Epithelial cell of prostate (primary cell): Measurements from ENCODE around the gene CCDC66.
"Not testable (repeated sequence)": the region's sequence is repeated elsewhere in the genome, so short reads cannot be mapped to it uniquely, and the experiment has no call there.

Source experiments
- DNase-seq: peaks from one replicate; pipeline ENCODE4 v3.0.0-alpha.2; 2011; ENCODE audit warnings: low read depth, low spot score
- H3K27ac ChIP-seq: fragments of 450-650 bp; 2 replicates; pipeline ENCODE4 v1.5.1; 2017; ENCODE audit warnings: mild to moderate bottlenecking

The CCDC66 gene

DNA sequence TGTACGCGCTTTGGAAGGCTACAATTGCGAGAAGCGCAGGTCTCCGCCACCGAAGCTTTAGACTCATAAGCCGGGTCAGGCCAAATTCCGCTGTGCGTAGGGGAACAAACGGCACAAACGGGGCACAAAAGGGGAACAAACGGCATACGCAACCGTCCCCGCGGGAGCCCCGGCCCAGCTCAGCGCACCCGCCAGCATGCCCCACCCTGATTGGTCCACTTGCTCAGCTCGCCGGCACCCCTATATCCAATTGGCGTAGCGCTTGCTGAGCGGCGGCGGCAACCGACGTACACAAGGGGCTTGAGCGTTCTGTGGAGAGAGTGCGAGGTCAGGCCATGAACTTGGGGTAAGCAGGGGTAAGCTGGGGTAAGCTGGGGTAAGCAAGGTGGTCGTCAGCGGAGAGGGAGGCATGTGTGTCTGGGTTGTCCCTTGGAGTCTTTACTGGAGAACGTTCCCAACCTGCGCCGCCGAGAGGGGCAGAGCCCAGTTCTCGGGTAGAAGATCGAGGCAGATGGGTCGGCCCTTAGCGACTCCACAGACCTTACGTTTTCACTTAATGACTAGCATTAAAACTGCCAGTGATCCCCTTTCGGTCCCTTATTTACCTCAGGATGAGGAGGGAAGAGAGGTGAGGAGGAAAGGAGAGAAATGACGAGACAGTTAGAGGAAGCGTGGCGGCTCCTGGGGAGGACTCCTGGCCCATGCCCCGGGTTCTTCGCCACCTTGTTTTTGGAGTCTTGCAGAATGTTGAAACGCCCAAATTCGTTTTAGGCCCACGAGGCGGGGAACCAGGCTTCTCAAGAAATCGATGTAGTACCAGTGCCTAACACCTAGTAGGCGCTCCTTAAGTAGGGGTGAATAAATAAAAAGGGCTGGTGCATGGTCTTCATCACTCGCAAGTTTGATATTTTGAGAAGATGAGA, at the start of gene CCDC66:
CCDC66 (plus strand) TSS at position 268 of the 923 bp plus-strand sequence; CDS start at position 336, 68 bp downstream.
- peak within 1 kb of the TSS; percentile 72 for H3K27ac ChIP-seq
- peak; percentile 72 for DNase-seq

DNA sequence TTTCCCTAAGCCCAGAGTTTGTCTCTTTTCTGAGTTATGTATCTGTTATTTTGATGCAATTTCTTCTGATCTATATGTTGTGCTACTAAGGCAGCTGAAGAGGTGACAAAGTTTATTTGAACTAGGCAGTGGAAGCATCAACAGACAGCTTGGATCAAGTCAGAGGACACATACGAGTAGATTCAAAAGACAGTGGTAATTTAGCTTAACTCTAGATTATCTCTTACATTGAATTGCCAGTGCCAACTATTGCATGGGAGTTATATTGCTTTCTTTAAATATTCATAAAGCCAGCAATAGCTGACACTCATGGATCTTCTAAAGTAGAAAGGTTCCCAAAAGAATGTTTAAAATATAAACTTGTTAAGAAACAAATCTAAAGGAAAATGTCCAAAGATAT, 37.3 kb upstream of the CCDC66 start:
- no peak overlapping the region for H3K27ac ChIP-seq
- no peak for DNase-seq

GRCh38 chr3:56522374-56522773, 34.6 kb upstream of the CCDC66 start:
- DNase-seq = no peak
- H3K27ac ChIP-seq = no peak overlapping the region

- no peak for DNase-seq
- H3K27ac ChIP-seq = no peak overlapping the region
Measured at GRCh38 chr3:56525291-56525690, 31.7 kb upstream of the CCDC66 start.

DNA sequence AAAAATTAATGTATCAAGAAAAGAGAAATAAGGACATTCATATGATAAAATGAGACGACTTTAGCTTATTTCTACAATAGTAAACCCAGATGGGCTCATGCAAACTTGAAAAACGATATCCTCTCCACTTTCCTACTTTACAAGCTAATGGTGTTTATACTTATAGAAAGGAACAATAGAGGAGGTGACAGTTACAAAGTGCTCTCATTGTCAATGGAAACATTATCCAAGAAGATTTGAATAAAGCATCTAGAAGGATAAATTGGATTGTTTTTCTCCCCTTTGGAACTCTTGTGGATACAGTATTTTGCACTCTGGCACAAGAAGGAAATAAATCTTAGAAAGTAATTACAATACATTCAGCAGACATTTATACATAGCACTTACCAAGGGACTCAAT, 20.2 kb upstream of the CCDC66 start:
- DNase-seq = no peak

GRCh38 chr3:56547486-56547885, 9.5 kb upstream of the CCDC66 start:
- DNase-seq = no peak
- H3K27ac ChIP-seq = no peak overlapping the region

More for the DNA sequence above, 20.2 kb upstream of the CCDC66 start:
- no peak overlapping the region for H3K27ac ChIP-seq

- H3K27ac ChIP-seq = peak overlapping the region; percentile 72
- no peak for DNase-seq
Measured at GRCh38 chr3:56557831-56558170, 826 bp downstream of the CCDC66 start.

DNA sequence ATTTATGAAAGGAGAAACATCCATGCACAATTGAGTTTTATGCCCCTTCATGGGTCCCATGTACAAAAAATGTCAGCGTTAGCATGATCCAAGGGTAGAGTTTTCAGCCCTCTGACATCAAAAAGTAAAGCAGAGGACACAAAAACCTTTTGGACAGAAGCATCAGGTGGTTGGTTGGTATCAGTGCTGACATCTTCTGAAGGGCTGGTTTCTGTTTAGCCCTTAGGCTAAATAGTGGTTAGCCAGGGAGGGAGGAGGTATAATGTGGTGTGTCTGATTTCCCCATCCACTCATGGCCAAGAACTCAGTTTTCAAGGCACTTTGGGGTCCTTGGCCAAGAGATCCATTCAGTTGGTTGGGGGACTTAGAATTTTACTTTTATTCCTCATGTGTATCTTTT, 16.5 kb downstream of the CCDC66 start:
- no peak for DNase-seq
- H3K27ac ChIP-seq = no peak overlapping the region

- not testable (repeated sequence) for DNase-seq, H3K27ac ChIP-seq
Measured at GRCh38 chr3:56581941-56582340, 25.0 kb downstream of the CCDC66 start.

- H3K27ac ChIP-seq, DNase-seq: not testable (repeated sequence)
Measured at GRCh38 chr3:56584275-56584674, 27.3 kb downstream of the CCDC66 start.

GRCh38 chr3:56590814-56591213, 33.8 kb downstream of the CCDC66 start:
- peak overlapping the region; percentile 43 for H3K27ac ChIP-seq

DNA sequence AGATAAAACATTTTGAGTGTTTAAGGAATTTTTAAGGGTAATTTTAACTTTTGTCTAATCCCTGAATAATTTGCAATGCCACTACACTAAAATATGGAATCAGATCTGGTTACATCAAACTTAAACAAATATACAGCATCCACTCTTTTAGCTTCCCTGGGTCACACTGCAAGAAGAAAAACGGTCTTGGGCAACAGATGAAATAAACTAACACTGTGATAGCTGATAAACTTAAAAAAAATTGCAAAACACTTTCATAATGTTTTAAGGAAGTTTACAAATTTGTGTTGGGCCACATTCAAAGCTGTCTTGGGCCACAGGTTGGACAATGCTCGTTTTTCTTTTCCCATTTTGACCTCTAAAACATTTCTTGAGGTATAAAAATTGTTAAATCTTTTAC, 34.3 kb downstream of the CCDC66 start:
- peak overlapping the region; percentile 43 for H3K27ac ChIP-seq
- no peak for DNase-seq

More at GRCh38 chr3:56590814-56591213, 33.8 kb downstream of the CCDC66 start:
- DNase-seq = peak; percentile 27

DNA sequence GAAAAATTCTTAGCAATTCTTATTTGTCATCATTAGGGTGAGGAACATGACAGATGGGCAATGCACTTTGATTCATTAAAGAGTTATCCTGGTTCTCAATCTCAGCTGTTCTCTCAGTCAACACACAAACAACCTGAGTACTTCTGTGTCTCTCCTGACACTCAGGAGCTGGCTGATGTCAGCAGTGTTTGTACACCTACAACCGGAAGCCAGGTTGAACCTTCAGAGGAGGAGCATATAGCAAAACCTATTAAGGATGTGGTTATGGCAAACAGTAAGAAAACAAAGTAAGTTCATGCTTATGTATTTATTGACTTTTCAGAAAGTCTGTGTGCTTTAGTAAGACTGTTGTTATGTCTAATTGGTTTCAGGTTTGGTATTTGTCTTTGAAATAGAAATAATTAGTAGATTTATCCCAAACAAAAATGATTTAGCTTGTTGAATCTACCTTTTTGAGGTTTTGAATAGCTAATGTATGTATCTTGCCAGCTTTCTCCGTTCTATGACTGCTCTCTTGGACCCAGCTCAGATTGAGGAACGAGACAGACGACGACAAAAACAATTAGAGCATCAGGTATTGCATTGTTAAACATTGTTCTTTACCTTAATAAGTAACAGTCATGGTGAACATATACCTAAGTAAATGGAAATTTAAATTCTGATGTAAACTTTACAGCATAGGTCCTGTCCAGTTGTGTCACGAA, 36.6 kb downstream of the CCDC66 start:
- no peak overlapping the region for H3K27ac ChIP-seq
- no peak for DNase-seq

DNA sequence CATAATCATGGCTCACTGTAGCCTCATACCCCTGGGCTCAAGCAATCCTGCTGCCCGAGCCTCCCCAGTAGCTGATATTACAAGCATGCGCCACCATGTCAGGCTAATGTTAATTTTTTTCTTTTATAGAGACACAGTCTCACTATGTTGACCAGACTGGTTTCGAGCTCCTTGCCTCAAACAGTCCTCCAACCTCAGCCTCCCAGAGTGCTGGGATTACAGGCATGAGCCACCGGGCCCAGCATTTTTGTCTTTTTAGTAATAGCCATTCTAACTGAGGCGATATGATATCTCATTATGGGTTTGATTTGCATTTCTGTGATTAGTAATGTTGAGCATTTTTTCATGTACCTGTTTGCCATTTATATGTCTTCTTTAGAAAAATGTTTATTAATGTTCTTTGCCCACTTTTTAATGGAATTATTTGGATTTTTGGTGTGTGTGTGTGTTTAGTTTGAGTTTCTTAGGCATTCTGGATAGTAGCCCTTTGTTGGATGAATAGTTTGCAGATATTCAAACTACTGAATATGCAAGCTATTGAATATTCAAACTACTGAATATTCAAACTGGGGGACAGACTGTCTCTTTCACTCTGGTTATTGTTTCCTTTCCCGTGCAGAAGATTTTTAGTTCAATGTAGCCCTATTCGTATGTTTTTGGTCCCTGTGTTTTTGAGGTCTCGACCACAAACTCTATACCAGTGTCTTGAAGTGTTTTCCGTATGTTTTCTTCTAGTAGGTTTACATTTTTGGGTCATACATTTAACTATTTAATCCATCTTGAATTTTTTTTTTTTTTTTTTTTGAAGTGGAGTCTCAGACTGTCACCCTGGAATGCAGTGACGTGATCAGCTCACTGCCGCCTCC, 39.2 kb downstream of the CCDC66 start:
- H3K27ac ChIP-seq = no peak overlapping the region
- no peak for DNase-seq

GRCh38 chr3:56608479-56608878, 51.5 kb downstream of the CCDC66 start:
- DNase-seq, H3K27ac ChIP-seq: not testable (repeated sequence)

- H3K27ac ChIP-seq = no peak overlapping the region
- no peak for DNase-seq
Measured at GRCh38 chr3:56610669-56611335, 53.8 kb downstream of the CCDC66 start.

- no peak for DNase-seq
Measured at GRCh38 chr3:56611364-56611763, 54.4 kb downstream of the CCDC66 start.

GRCh38 chr3:56612146-56612545, 55.2 kb downstream of the CCDC66 start:
- DNase-seq = no peak
- no peak overlapping the region for H3K27ac ChIP-seq

More at GRCh38 chr3:56611364-56611763, 54.4 kb downstream of the CCDC66 start:
- no peak overlapping the region for H3K27ac ChIP-seq

DNA sequence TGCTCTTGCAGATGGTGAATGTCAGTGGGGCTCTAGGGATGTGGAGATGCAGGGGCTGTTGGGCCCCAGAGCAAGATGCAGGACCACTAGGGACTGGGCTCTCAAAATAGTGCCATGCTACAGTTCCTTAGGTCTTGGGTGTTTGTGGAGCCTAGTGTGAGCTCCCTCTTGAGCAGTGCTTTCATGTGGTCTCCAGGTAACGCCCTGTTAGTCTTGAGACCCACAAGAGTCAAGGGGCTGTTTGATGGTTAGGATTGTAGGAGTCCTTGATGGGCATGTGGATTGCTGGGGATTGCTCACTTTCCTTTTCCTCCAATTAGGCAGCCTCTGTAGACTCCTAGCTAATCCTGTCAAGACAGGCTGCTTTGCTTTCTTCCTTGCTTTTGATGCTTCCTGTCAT, 56.0 kb downstream of the CCDC66 start:
- no peak for DNase-seq
- no peak overlapping the region for H3K27ac ChIP-seq

DNA sequence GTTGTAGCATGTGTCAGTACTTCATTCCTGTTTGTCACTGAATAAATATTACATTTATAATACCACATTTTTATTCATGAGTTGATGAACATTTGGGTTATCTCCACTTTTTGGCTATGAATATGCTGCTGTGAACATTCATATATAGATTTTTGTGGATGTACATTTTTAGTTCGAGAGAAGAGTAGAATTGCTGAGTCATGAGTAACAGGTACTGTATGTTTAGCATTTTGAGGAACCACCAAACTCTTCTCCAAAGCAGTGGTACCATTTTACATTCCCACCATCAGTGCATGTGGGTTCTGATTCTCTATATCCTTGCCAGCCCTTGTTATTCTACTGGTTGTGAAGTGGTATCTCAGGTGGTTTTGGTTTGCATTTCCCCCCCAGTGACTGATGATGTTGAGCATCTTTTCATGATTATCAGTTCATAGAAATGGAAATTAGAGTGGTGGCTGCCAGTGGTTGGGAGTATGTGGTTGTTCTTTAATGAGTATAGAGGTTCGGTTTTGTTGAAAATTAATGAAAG, 59.6 kb downstream of the CCDC66 start:
- no peak for DNase-seq
- no peak overlapping the region for H3K27ac ChIP-seq
